ENCODE measurements around the gene ARPC2.

DNA sequence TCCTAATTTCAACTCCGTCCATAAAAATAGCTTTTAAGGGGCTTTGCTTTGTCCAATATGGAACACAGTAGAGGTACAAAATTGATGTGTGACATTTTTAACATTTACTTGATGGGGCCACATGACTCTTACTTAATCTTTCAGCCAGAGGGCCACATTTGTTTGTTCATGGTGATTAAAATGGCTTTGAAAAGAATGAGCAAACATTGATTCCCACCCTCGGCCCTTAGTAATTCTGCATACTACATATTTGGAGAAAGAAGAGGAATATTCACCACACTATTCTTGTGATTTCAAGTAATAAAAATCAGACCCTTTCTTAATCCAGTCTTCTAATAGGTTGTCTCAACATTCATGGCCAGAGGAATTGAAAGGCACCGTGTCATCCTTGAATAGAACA is 17.5 kb downstream of the ARPC2 start:
- TF ChIP-seq POLR2AphosphoS5 (IDR thresholded peaks at IDR 0.05; ENCODE audit: low read depth, low read length) (no peak), POLR2A (IDR thresholded peaks at IDR 0.05; ENCODE audit: low read depth, low read length) (no peak)
